ENCODE data around the gene CTIF.

Gene CTIF

DNA sequence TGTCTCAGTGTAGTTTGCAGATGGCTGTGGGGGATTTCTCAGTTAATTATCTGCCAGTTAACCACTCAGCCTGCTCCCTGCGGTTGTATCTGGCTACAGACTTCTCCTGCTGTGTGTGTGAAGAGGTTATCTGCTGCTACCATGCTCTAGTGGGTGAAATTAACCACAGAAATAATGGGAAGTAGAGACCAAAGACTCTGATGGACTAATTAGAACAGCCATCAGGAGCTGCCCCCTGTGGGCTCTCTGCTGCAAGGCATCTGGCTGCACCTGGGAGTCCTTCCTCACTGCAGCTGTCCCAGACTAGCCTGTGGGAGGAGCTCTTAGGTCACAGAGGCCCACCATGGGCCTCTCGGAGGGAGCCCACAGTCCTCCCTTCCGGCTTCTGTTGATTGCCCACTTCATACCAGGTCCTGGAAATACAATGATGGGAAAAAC, 66.6 kb downstream of the CTIF start:
- no peak for DNase-seq

DNA sequence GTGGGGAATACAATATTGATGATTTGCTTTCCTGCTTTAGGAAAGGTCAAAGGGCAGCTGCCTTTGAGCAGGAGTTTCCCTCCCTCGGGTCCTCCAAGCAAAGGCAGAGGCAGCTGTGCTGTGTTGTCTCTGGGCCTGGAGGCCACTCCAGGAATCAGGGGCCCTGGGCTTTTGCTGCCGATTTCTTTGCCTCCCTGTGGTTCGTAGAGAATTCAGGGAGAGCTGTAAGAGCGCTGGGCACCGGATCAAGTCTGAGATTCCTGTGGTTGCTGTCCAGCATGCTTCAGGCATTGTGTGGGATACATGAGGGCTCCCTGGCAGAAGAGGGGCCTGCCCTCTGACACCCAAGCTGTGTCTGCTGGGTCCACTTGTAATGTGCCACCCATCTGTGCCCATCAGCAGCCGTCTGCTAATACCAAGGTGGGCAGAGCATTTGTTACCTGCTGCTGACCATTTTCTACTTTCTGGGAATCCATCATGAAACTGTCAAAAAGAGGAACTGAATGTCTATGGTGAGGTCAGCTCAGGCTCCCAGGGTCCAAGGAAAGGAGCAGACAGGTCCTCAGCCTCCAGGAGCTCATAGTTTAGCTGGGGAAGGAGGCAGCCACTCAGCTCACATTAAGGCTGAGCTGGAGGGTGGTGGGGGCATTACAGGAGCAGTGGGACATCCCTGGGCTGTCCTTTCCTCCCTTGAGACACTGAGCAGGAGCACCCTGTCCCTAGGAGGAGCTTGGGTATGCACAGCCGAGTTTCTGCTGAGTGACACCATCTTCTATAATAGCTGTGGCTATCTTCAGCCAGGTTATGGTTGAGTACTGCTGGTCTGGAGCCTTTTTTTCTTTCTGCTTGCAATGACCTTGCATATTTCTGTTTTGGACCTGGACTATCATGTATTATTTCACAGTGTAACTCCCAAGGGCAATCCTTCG, 68.5 kb downstream of the CTIF start:
- DNase-seq = no peak

DNA sequence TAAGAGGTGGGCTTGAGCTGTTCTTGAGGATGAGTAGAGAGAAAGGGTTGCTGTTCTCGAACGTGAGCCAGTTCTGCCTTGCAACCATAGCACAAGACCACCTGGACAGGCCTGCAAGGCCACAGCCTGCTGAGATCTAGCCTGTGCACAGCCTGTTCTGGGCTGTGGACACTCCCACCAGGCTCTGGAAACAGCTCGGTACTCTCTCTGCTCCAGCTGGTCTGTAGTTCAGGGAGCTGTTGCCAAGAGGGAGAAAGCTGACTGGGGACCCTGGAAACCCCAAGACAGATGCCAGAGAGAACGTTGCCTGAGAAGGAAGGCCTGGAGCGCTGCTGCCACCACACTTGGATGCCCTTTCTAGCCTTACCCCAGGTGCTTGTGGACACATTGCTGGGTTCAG, 69.8 kb downstream of the CTIF start:
- no peak for DNase-seq

DNA sequence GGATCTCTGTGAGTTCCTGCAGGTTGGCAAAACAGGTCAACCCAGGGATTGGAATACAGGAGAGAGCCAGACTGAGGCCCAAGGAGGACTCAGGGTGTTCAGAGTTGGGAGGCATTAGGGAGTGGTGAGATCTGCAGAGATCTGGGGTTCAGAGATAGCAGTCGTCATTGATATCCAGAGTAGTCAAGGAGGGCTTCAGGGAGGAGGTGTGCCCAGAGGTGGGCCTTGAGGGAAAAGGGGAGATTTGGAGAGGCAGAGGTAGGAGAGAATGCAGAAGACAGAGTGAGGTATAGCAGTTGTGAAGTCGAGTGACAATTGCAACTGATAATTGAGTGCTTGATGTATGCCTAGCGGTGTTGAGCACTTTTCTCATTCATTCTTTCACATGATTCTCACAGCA, 70.3 kb downstream of the CTIF start:
- no peak for DNase-seq

DNA sequence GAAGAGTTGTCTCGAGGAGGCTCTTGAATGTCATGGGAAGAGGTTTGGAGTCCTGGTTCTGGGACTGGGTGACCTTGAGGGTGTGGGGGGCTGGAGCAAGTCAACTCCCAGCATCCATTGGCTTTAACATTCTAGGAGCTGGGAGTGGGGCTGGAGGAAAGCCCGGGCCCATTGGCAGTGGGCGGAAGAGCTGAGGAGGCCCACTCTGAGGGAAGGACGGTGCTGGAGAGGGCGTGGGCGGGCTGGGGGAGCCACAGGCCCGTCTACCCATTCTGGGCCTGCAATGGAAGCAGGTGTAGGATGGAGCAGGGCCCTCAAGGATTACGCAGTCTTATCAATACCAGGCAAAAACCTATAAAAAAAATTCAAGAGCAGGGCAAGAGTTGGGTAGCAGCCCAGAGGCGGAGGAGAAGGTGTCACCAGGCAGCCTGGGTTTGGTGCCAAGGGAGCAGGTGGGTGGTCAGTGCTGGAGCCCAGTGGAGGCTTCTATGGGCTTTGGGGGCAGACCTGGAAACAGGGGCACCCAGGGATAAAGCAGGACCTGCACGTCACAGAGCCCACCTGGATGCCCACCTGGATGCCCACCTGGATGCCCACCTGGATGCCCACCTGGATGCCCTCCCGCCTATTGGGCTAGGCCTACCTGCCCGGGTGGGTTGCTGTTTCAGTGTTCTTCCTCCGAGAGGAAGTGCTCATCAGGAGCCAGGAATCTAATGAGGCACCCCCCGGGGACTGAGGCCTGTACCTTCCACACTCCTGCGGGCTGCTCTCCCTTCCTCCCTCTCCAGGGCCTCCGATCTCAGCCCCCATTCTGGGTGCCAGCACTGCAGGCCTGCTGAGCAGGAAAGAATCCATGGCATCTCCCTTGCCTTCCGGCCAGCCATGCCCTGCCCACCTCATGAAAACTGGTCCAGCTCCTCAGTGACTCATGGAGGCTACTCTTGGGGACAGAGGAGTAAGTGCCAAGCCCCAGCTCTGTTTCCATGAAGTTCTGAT, 71.3 kb downstream of the CTIF start:
- no peak for DNase-seq

DNA sequence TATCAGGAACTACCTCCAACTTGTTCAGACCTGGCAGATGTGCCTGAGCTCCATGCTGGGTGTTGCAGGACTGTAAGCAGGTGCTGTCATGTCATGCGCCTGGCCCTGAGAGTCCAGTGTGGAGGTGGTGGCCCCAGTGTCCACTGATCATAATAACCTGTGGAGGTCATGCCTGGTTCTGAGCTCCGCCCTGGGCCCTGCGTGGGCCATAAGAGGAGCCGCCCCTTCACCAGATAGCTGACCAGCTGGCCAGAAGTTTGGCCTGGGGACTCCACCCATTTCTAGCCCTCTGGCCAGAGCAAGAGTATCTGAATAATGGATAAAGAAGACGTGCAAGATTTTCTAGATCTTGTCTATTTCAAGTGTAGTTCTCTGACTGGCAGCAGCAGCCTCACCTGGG, 72.4 kb downstream of the CTIF start:
- no peak for DNase-seq

DNA sequence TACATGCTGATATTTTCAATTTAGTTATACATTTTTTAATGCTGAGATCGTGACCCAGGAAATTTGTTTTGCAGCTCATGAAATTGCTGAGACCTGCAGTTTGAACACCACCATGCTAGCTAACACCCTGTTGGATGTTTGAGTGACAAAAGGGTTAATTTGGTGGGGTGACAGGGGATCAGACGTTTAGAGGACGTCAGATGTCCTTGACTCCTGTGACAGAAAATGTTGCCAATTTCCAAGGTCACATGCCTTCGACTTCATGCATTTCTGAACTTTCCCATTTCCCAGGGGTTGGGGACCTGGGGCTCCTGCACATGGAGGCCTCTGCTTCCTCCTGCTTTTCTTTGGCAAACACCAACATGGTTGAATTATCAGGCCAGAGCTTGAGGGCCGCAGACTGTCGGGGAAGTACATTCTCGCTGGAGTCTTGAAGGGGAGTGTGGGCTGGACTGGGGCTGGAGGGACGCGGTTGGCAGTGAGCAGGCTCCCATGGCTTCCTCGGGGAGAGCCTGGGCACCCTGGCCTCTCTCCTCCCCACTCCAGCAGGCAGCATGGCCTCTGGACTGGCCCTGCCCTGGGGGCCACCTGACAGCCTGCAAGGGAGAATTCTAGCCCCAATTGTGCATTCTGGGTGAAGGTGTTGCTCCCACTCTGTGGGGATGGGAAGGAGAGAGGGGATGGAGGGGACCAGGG, 73.1 kb downstream of the CTIF start:
- DNase-seq = no peak

DNA sequence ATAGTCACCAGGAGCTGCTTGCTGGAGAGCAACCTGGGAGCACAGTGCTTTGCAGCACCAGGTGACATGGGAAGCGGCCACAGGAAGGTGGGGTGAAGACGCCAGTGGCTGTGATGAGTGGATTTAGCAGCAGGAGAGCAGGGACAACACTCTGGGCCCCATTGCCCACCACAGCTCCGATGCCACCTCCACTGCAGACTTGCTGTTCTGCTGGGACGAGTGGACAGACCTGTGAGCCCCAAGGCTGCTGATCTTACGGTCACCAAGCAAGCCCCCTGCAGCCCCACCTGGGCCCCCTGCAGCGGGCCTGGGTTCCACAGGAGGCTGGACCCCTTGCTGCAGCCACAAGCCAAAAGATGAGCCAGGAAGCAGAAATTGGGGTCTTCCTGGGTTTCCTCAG, 73.7 kb downstream of the CTIF start:
- no peak for DNase-seq

DNA sequence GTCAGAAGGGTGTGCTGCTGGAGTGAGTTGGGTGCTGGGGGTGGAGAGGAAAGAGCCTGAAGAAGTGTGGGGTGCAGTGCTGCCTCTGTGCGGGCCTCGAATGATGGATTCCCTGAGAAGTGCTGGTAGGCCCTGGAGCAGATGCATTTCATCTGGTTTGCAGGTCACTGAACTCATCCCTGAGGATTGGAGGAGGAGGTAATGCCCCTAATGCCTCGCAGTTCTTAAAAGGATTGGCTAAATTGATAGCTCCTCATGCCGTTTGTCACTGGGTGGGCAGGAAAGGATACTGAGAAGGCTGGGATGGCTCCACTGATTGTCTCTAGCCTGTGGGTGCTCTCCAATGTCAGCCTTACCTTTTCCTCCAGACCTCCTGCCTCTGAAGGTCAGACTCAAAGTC, 74.1 kb downstream of the CTIF start:
- DNase-seq = no peak

DNA sequence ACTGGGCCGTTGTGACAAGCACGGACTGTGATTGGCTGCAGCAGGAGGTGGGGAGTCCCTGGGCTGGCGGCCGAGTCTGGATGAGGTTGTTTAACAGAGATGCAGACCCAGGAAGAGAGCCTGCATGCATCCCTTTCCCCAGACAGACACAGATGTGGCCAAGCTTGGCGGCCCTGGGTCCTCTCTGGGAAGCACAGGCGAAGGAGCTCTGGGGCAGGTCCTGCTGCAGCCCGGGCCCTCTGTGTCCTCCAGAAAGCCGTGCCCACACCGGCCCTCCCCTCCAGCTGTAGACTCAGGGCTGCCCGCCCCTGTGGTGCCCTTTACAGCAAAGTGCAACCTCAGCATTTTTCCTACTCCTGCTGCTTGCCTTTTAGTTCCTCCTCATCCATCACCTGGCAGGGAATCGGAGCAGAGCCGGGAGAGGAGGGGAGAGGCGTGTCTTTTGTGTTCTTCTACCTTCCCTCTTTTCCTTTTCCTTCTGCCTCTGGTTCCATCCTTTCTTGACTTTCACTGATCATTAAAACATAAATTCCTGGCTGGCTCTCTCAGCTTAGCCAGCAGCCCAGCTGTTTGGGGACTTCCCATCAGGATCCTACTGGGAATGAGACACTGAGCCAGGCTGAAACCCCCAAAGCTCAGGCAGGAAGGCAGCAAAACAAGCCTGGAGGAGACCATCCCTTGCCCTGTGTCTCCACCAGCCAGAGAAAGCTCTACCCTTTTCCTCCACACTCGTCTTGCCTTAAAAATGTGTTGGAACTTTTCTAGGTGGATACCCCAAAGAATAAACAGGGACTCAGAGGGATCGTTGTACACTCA, 75.0 kb downstream of the CTIF start:
- DNase-seq = no peak

DNA sequence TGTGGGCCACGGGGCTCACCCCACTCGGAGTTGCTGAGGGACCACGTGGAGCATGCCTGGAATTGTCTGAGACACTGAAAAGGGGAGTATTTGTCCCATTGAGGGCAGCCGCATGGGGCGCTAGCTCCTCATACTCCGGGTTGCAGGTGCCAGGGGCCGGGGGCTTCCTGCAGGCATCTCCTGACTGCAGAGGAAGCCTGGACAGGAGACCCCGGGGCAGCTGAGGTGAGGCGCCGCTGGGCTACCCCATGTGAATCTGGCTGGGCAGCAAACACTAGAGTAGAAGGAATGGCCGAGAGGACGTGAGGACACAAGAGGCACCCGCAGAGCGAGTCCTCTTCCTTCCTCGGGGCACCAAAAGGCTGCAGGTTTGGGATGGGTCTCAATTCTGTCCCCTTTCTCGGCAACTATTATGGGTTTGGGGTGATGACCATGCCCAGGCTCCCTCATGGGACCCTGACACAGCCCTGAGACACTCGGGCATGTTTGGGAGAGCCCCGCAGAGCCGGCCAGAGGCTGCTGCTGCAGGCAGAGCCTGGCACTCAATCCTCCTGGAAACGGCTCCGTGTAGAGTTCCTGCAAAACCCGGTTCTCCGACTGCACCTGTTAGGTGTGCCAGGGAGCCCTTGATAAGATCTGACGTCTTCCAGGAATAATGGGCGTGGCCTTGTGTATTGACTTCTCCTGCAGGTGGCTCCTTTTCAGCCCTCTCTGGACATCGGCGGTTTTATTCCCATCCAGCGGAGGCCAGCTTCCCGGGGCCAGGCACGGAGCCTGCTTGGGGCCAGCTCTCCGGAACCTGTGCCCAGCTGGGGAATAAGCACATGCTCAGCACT, 77.0 kb downstream of the CTIF start:
- DNase-seq = no peak

DNA sequence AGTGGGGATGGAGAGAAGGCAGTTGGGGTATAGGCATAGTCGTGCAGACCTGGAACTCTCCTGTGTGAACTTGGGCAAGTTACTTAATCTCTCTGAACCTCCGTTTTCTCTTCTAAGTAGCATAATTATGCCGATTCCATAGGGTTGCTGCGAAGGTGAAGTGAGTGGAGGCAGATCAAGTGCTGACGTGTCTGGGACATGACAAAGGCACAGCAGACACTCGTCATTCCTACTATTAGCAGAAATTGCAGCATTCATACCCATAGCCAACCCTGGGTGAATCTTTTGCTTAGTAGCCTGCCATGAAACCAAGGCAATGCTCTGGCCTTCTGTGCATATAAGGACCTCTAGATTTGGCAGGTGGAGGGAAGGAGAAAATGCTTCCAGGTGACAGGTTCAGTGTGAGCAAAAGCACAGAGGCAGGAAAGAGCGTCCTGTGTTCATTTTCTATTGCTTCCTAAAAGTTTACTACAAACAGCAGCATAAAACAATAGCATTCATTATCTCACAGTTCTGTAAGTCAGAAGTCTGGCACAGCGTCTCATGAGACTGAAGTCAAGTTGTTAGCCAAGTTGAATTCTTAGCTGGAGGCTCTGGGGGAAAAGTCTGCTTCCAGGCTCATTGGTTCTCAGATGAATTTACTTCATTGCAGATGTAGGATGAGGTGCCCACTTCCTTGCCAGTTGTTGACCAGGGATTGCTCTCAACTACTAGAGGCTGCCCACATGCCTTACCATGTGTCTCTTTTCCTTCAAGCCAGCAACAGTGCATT, 77.8 kb downstream of the CTIF start:
- no peak for DNase-seq

DNA sequence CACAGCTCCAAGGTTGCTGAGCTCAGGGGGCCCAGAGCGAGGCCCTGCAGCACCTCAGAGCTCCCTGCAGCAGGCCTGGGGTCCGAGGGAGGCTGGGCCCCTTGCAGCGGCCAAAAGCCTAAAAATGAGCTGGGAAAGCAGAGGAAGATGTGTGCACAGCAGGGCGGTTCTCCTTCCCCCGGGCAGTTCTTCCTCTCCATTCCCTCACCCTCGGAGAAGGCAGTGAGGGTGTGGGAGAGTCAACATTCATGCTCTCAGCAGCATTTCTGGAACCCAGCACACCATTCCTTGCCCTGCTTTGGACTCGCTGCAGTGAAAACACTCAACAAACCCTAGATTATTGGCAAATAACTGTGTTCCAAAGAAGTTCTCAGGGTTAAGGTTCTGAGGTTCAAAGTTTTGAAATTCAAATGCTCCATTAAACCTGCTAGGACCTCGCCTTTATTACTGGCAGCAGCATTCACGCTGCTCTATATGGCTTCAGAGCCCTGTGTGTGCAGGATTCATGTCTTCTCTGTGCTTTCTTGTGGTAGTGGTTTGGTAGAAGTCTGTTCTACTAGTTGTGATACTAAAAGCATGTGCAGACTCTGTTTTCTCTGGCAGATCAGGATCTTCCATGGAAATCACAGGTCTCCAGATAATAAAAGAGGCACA, 79.1 kb downstream of the CTIF start:
- no peak for DNase-seq

DNA sequence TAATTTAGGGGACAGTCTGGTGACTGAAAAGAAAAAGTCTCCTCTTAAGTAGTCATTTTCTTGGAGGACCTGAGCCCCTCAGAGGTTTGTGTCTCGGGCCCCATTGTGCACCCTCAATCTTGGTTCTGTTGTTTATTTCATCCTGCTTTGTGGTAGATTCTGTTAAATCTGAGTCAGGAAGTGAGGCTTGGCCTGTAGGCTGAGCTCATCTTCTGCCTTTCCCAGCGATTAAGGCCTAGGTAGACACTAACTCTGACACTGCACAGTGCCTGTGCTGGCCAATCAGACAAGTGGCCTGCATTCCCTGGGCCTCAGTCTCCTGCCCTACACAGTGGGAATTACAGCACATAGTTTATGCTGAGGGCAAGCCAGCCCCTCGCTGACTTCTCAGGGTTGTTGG, 80.2 kb downstream of the CTIF start:
- no peak for DNase-seq

DNA sequence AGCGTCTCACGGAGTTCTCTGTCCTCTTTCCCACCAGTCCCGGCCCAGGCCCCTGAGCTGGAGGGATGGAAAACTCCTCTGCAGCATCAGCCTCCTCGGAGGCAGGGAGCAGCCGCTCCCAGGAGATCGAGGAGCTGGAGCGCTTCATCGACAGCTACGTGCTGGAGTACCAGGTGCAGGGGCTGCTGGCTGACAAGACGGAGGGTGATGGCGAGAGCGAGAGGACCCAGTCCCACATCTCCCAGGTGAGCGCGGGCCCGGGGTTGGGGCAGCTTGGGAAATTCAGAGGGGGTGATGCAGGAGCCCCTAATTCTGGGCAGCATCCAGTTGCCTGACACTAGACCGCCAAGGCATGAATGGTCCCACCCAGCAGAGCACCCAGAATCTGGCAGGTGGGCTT, 80.7 kb downstream of the CTIF start:
- no peak for DNase-seq

DNA sequence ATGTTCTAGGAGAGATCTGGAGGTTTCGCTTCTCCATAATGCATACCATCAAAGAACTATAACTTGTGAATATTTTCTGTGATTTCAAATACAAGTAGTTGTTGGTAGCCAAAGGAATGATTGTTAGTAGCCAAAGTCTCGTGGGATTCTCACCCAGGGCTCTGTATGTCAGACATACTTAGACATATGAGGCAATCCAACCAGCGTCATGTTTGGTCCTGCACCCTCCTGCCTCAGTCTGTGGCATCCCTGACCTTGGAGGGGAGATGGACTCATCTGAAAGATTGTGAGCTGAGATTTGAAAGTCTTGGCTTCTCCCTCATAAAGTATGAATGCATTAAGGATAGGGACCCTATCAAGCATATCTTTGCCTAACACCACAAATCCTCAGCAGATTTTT, 81.2 kb downstream of the CTIF start:
- DNase-seq = no peak

DNA sequence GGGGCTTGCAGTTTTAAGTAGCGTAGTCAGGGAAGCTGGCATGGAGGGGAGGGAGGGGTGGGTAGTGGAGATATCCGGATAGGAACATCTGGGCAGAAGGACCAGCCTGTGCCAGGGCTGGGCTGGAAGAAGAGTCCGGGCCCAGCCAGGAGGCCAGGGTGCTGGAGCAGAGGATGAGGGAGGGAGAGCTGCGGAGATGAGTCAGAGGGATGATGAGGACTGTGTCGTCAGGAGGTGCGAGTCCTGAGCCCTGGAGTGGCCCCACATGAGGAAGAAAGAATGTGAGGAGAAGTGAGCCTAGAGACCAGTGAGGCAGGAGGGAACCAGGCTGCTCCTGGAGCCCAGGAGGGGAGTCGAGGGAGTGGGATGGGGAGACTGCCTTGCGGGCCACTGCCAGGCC, 82.4 kb downstream of the CTIF start:
- DNase-seq = no peak

DNA sequence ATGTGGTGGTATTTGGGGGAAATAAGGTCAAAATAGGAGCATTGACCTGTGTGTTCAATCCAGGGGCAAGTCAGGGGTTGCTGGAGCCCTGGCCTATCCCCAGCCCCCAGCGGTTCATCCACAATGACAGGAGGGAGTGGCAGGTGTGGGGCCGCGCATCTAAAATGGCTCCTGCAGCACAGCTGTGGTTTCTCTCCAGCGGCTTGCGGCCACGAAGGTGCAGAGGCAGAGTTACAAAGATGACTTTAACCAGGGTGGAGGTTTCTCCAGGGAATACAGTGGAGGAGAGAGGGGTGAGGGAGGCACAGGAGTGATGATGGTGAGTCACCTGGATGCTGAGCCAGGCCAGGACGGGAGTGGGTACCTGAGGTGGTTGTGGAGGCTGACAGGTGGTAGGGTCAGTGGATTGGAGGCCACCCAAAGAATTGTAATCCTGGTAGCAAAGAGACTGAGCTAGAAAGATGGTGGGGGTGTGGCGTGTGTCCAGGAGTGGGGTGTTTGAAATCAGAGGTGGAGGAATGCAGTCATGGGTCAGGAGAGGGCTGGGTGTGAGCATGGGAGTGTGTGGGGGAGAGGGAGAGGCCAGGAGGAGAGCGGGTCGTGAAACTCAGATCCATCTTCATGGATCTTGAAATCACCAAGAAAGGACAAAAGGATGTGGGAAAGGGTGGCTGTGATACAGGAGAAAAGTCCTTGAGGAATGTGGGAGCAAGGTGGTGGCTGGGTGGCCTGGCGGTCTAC, 83.2 kb downstream of the CTIF start:
- DNase-seq = no peak

DNA sequence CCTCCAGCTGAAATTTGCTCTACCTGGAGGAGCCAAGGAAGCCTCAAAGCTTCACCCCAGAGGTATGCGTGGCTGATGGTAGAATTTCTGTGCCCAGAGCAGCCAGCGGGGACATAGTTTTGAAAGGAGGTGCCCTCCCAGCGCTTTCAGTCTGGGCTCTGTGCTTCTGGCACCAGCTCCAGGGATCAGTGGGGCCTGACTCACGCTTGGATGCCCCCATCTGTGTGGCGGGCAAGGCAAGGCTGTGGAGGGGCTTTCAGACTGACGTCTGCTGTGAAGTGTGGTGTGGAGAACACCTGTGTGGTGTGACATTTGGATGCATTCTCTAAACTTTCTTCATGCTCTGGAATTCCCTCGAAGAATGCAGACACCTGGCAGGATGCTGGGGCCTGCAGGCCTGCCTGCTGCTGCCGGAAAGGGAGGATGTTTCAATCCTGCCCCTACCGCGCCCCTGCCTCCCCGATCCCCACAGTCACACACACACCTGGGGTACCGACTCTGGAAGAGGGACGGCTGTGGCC, 84.1 kb downstream of the CTIF start:
- no peak for DNase-seq

Data from activated CD4-positive, alpha-beta T cell treated with anti-CD3 and anti-CD28 coated beads, Interleukin-2, amount 50 U/mL, for 4 hours (primary cell).